Measurements from ENCODE around the gene PCDHGA11.

DNA sequence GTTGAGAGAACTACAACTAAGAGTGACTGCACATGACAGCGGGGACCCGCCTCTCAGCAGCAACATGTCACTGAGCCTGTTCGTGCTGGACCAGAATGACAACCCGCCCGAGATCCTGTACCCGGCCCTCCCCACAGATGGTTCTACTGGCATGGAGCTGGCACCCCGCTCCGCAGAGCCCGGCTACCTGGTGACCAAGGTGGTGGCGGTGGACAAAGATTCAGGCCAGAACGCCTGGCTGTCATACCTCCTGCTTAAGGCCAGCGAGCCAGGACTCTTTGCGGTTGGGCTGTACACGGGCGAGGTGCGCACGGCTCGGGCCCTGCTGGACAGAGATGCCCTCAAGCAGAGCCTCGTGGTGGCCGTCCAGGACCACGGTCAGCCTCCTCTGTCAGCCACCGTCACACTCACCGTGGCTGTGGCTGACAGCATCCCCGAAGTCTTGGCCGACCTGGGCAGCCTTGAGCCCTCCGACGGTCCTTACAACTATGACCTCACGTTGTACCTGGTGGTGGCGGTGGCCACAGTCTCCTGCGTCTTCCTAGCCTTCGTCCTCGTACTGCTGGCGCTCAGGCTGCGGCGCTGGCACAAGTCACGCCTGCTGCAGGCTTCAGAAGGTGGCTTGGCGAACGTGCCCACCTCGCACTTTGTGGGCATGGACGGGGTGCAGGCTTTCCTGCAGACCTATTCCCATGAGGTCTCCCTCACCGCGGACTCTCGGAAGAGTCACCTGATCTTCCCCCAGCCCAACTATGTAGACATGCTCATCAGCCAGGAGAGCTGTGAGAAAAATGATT is 36.2 kb upstream of the PCDHGA11 start:
- TF ChIP-seq EZH2phosphoT487 (IDR thresholded peaks at IDR 0.05; ENCODE audit: borderline replicate concordance, low read depth, low read length) = no peak
- TF ChIP-seq, protein P1, sequence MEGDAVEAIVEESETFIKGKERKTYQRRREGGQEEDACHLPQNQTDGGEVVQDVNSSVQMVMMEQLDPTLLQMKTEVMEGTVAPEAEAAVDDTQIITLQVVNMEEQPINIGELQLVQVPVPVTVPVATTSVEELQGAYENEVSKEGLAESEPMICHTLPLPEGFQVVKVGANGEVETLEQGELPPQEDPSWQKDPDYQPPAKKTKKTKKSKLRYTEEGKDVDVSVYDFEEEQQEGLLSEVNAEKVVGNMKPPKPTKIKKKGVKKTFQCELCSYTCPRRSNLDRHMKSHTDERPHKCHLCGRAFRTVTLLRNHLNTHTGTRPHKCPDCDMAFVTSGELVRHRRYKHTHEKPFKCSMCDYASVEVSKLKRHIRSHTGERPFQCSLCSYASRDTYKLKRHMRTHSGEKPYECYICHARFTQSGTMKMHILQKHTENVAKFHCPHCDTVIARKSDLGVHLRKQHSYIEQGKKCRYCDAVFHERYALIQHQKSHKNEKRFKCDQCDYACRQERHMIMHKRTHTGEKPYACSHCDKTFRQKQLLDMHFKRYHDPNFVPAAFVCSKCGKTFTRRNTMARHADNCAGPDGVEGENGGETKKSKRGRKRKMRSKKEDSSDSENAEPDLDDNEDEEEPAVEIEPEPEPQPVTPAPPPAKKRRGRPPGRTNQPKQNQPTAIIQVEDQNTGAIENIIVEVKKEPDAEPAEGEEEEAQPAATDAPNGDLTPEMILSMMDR (conservative IDR thresholded peaks at IDR 0.05; ENCODE audit: low read length) = no peak
